SH-SY5Y (cell line): ENCODE measurements around the gene SYCE3.

Source experiments
- GATA2 ChIP-seq: IDR thresholded peaks from 2 replicates; pipeline ENCODE4 v1.6.1; 2011; ENCODE audit warnings: mild to moderate bottlenecking, low read depth, low read length
- GATA3 ChIP-seq: IDR thresholded peaks from 2 replicates; pipeline ENCODE4 v1.6.1; 2011; ENCODE audit warnings: low read depth, mild to moderate bottlenecking, low read length, moderate library complexity

DNA sequence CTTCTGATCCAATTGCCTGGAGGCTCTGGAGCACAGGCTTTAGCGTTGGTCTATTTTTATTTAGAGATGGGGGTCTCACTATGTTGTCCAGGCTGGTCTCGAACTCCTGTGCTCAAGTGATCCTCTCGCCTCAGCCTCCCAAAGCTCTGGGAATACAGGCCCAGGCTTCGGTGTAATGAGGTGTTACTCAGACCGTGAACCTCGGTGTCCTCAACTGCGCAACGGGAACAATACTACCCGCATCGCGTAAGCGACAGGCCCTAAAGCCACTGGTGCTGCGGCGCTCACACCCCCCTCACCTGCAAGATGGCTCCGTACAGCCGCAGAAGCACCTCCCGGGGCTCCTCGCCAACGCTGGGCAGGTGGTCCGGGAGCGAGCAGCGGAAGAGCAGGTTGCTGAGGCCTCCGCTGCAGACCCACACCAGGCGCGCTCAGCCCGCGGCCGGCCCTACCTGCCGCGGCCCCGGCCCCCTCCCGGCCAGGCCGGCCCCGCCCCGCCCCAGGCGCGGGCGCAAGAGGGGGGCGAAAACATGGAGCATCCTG, 19.3 kb upstream of the SYCE3 start:
- TF ChIP-seq GATA2 (no peak), GATA3 (no peak)
